OCI-LY1 (cell line): ENCODE data around the gene PHOX2B.

Source experiments
- H2AFZ ChIP-seq: fragments of 200-600 bp; sonication (generic), shearing (Covaris generic); 2 replicates; pipeline ENCODE4 v1.6.0; 2014; ENCODE audit warnings: antibody characterized with exemption, mild to moderate bottlenecking, low read length
- H3F3A ChIP-seq: fragments of 200-600 bp; sonication (generic), shearing (Covaris generic); 2 replicates; pipeline ENCODE4 v1.6.0; 2014; ENCODE audit warnings: mild to moderate bottlenecking, antibody characterized with exemption, low read length, moderate library complexity; ENCODE audit not compliant: insufficient read depth
- H3K27ac ChIP-seq: fragments of 200-600 bp; sonication (generic); 2 replicates; pipeline ENCODE4 v1.5.1; 2014; ENCODE audit warnings: low read length, mixed run types, mild to moderate bottlenecking, low read depth; ENCODE audit not compliant: poor library complexity, severe bottlenecking
- H3K27me3 ChIP-seq: fragments of 200-600 bp; sonication (generic); 2 replicates; pipeline ENCODE4 v1.6.0; 2014; ENCODE audit warnings: antibody characterized with exemption, mild to moderate bottlenecking, low read length, moderate library complexity; ENCODE audit not compliant: insufficient read depth
- H3K36me3 ChIP-seq: fragments of 200-600 bp; sonication (generic); 2 replicates; pipeline ENCODE4 v1.6.1; 2014; ENCODE audit warnings: mild to moderate bottlenecking, antibody characterized with exemption, low read length, moderate library complexity, mixed read lengths; ENCODE audit not compliant: insufficient read depth
- H3K4me1 ChIP-seq: fragments of 200-600 bp; sonication (generic); 2 replicates; pipeline ENCODE4 v1.5.1; 2014; ENCODE audit warnings: mild to moderate bottlenecking, low read length, moderate library complexity; ENCODE audit not compliant: insufficient read depth, severe bottlenecking
- H3K4me2 ChIP-seq: fragments of 200-600 bp; sonication (generic), shearing (Covaris generic); 2 replicates; pipeline ENCODE4 v1.6.1; 2014; ENCODE audit warnings: low read length
- H3K4me3 ChIP-seq: fragments of 200-600 bp; sonication (generic); 2 replicates; pipeline ENCODE4 v1.5.1; 2014; ENCODE audit warnings: low read length, low read depth, mild to moderate bottlenecking, mixed read lengths; ENCODE audit not compliant: poor library complexity, severe bottlenecking
- H3K79me2 ChIP-seq: fragments of 200-600 bp; shearing (Covaris generic); 2 replicates; pipeline ENCODE4 v1.6.1; 2016; ENCODE audit warnings: mixed run types, low read length, mixed read lengths; ENCODE audit not compliant: insufficient read depth
- H3K9ac ChIP-seq: fragments of 200-600 bp; sonication (generic), shearing (Covaris generic); 2 replicates; pipeline ENCODE4 v1.6.1; 2014; ENCODE audit warnings: mild to moderate bottlenecking, low read length, mixed read lengths
- H3K9me2 ChIP-seq: fragments of 200-600 bp; sonication (generic), shearing (Covaris generic); 2 replicates; pipeline ENCODE4 v1.6.1; 2014; ENCODE audit warnings: low read depth, mild to moderate bottlenecking, low read length, mixed read lengths
- H3K9me3 ChIP-seq: fragments of 200-600 bp; shearing (Covaris generic); 2 replicates; pipeline ENCODE4 v1.6.1; 2014; ENCODE audit warnings: low read length, mixed read lengths
- H4K20me1 ChIP-seq: fragments of 200-600 bp; sonication (generic), shearing (Covaris generic); 2 replicates; pipeline ENCODE4 v1.6.0; 2016; ENCODE audit warnings: mild to moderate bottlenecking, low read length; ENCODE audit not compliant: insufficient read depth
- EZH2 ChIP-seq: fragments of 200-600 bp; sonication (generic), shearing (Covaris generic); IDR thresholded peaks from 2 replicates; pipeline ENCODE4 v1.8.0; 2017; ENCODE audit warnings: borderline replicate concordance, mixed run types, mild to moderate bottlenecking, antibody characterized with exemption, low read length, moderate library complexity, mixed read lengths
- TF ChIP-seq, protein P1 (sequence below): fragments of 200-600 bp; sonication (generic), shearing (Covaris generic); IDR thresholded peaks from 2 replicates; pipeline ENCODE4 v1.5.1; 2017; ENCODE audit warnings: mild to moderate bottlenecking, antibody characterized with exemption, low read length, moderate library complexity, mixed read lengths

PHOX2B gene

GRCh38 chr4:41776466-41776865, 27.9 kb upstream of the PHOX2B start:
- Histone ChIP-seq H4K20me1 (no peaks in the 10 kb centered on the region), H2AFZ (no peak overlapping the region), H3K4me2 (no peak overlapping the region), H3K27ac (no peak overlapping the region), H3K9ac (no peak overlapping the region), H3K79me2 (no peaks in the 10 kb centered on the region), H3K36me3 (no peaks in the 10 kb centered on the region), H3K9me2 (no peaks in the 10 kb centered on the region), H3K9me3 (no peaks in the 10 kb centered on the region), H3K27me3 (no peaks in the 10 kb centered on the region), H3K4me3 (no peak overlapping the region), H3K4me1 (no peaks in the 10 kb centered on the region), H3F3A (no peaks in the 10 kb centered on the region)
- TF ChIP-seq, protein P1, sequence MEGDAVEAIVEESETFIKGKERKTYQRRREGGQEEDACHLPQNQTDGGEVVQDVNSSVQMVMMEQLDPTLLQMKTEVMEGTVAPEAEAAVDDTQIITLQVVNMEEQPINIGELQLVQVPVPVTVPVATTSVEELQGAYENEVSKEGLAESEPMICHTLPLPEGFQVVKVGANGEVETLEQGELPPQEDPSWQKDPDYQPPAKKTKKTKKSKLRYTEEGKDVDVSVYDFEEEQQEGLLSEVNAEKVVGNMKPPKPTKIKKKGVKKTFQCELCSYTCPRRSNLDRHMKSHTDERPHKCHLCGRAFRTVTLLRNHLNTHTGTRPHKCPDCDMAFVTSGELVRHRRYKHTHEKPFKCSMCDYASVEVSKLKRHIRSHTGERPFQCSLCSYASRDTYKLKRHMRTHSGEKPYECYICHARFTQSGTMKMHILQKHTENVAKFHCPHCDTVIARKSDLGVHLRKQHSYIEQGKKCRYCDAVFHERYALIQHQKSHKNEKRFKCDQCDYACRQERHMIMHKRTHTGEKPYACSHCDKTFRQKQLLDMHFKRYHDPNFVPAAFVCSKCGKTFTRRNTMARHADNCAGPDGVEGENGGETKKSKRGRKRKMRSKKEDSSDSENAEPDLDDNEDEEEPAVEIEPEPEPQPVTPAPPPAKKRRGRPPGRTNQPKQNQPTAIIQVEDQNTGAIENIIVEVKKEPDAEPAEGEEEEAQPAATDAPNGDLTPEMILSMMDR: no peak
- TF ChIP-seq EZH2: no peak

DNA sequence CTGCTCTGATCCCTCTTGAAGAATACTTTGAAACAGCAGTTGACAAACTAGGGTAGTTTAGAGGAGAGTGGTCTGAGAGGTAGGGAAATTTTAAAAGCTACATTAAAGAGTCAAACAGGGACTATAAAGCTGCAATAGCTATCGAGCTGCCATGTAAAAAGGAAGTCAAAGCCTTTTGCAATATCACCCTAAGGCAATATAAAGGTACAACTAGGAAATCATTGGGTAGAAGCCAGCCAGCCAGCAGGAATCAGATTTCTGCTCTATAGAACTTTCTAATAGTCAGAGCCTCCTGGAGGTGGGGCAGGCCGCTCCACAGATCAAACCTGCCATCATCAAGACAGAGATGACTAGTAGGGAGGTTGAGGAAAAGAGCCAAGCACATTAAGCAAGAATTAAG, 15.2 kb upstream of the PHOX2B start:
- Histone ChIP-seq H3F3A (no peaks in the 10 kb centered on the region), H4K20me1 (no peaks in the 10 kb centered on the region), H3K4me1 (no peaks in the 10 kb centered on the region), H3K4me2 (no peak overlapping the region), H3K27me3 (no peaks in the 10 kb centered on the region), H2AFZ (no peak overlapping the region), H3K9me3 (no peaks in the 10 kb centered on the region), H3K9me2 (no peaks in the 10 kb centered on the region), H3K27ac (no peak overlapping the region), H3K4me3 (no peak overlapping the region), H3K79me2 (no peaks in the 10 kb centered on the region), H3K36me3 (no peaks in the 10 kb centered on the region), H3K9ac (no peak overlapping the region)
- TF ChIP-seq, protein P1: no peak
- no peak for TF ChIP-seq EZH2

- Histone ChIP-seq H3K27ac (no peak overlapping the region), H3K4me3 (no peak overlapping the region), H3K9ac (no peak overlapping the region), H3K27me3 (no peaks in the 10 kb centered on the region), H2AFZ (no peak overlapping the region), H3K4me1 (no peaks in the 10 kb centered on the region), H3K9me3 (no peaks in the 10 kb centered on the region), H3F3A (no peaks in the 10 kb centered on the region), H3K36me3 (no peaks in the 10 kb centered on the region), H3K9me2 (no peaks in the 10 kb centered on the region), H4K20me1 (no peaks in the 10 kb centered on the region), H3K4me2 (no peak overlapping the region), H3K79me2 (no peaks in the 10 kb centered on the region)
- TF ChIP-seq, protein P1: no peak
- TF ChIP-seq EZH2: no peak
Observed at GRCh38 chr4:41758884-41759283, 10.4 kb upstream of the PHOX2B start.
